CD8-positive, alpha-beta memory T cell (primary cell): ENCODE measurements around the gene ADK. TPM values are rescaled to one million over a fixed set of nuclear protein-coding genes. Genes with fewer than 3 reads are reported as not detected.

Experiments used
- CTCF ChIA-PET: fragments of 350-600 bp; sonication (Branson Sonifier 250); formaldehyde crosslinking; loops from one replicate; lab custom pipeline; 2021; ENCODE audit warnings: antibody characterized with exemption; lab: Charles Lee
- POLR2A ChIA-PET: fragments of 350-600 bp; sonication (Branson Sonifier 250); formaldehyde crosslinking; loops from one replicate; lab custom pipeline; 2021; ENCODE audit warnings: antibody characterized with exemption; lab: Charles Lee
- DNase-seq, 5 donors: peaks; one replicate each; pipeline versions ENCODE4 v3.0.0 to v3.0.0-alpha.2; 2020 to 2022; ENCODE audit warnings: mixed read lengths in 1 of 5
- H3K27ac ChIP-seq: one replicate; pipeline ENCODE4 v1.7.0; 2013; ENCODE audit warnings: low read depth, mild to moderate bottlenecking, low read length, moderate library complexity
- H3K27me3 ChIP-seq: 2 replicates; pipeline ENCODE4 v1.7.0; 2013; ENCODE audit warnings: low read length, mild to moderate bottlenecking; ENCODE audit not compliant: insufficient read depth, poor library complexity, severe bottlenecking
- H3K36me3 ChIP-seq: 2 replicates; pipeline ENCODE4 v1.7.0; 2013; ENCODE audit warnings: mild to moderate bottlenecking, low read length, moderate library complexity; ENCODE audit not compliant: insufficient read depth
- H3K4me1 ChIP-seq: 2 replicates; pipeline ENCODE4 v1.7.0; 2013; ENCODE audit warnings: mild to moderate bottlenecking, low read length, moderate library complexity; ENCODE audit not compliant: insufficient read depth
- H3K4me3 ChIP-seq: 2 replicates; pipeline ENCODE4 v1.7.0; 2013; ENCODE audit warnings: mild to moderate bottlenecking, low read length
- H3K9me3 ChIP-seq: 2 replicates; pipeline ENCODE4 v1.7.0; 2013; ENCODE audit warnings: mild to moderate bottlenecking, low read length
- H3K27ac Mint-ChIP-seq, 8 donors: one replicate each; pipeline ENCODE4 v1.8.0; 2020 to 2021; ENCODE audit warnings: mixed read lengths in 8 of 8, mild to moderate bottlenecking in 6 of 8, inconsistent platforms in 3 of 8, moderate library complexity in 3 of 8
- H3K27me3 Mint-ChIP-seq, 2 donors: one replicate each; pipeline ENCODE4 v1.8.0; 2020 to 2021; ENCODE audit warnings: mixed read lengths in 2 of 2, mild to moderate bottlenecking in 1 of 2, moderate library complexity in 1 of 2
- H3K36me3 Mint-ChIP-seq, 3 donors: one replicate each; pipeline ENCODE4 v1.8.0; 2020 to 2021; ENCODE audit warnings: mixed read lengths in 3 of 3, inconsistent platforms in 1 of 3, mild to moderate bottlenecking in 1 of 3
- H3K4me1 Mint-ChIP-seq, 3 donors: one replicate each; pipeline ENCODE4 v1.8.0; 2020 to 2021; ENCODE audit warnings: mixed read lengths in 3 of 3, inconsistent platforms in 1 of 3, mild to moderate bottlenecking in 1 of 3
- H3K4me3 Mint-ChIP-seq, 7 donors: one replicate each; pipeline ENCODE4 v1.8.0; 2020 to 2021; ENCODE audit warnings: mixed read lengths in 7 of 7, mild to moderate bottlenecking in 6 of 7, moderate library complexity in 4 of 7, inconsistent platforms in 2 of 7
- H3K9me3 Mint-ChIP-seq, 5 donors: one replicate each; pipeline ENCODE4 v1.8.0; 2020 to 2022; ENCODE audit warnings: mixed read lengths in 5 of 5, mild to moderate bottlenecking in 3 of 5, moderate library complexity in 2 of 5, inconsistent platforms in 1 of 5
- polyA plus RNA-seq: library from polyadenylated mRNA; unstranded; fragments of 300-500 nt; fragmentation: Illumina TruSeq; gene quantifications from one replicate; pipeline ENCODE4 v1.2.3, GENCODE V29; 2021
- total RNA-seq, 2 experiments: library from RNA; stranded (reverse); gene quantifications; one replicate each; pipeline ENCODE4 v1.2.3, GENCODE V29; 2021

ADK gene
- total and polyA plus RNA-seq, 3 experiments from 2014 or later: 54.1 to 65.1 (median 64.4) TPM

DNA sequence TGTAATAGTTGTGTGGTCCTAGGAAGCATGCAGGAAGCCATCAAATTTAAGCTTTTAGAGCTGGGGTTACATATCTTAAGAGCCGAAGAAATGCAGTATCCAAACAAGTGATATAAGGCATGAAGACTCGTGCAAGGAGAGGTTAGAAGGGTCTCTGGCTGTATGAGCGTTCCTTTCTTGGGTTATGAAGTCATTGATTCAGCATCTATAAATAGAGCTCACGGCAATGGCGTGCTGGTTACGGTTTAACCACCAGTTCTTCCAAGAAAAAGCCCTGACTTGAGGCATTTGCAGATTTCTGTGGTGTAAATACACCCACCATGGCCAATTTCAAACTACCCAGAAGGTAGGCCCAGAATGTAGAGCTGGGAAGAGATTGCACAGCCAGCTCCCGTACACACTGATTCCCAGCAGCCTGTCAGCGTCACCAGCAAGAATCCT lies 603.4 kb downstream of the ADK start:
- H3K27me3 Mint-ChIP-seq: peaks cover 0 to 5% of the 10 kb centered on the region in 2 donors
- no peaks in the 10 kb centered on the region for H3K9me3 Mint-ChIP-seq
- Histone ChIP-seq H3K36me3 (no peaks in the 10 kb centered on the region), H3K4me1 (no peaks in the 10 kb centered on the region), H3K27ac (no peak overlapping the region), H3K27me3 (no peaks in the 10 kb centered on the region), H3K9me3 (no peaks in the 10 kb centered on the region), H3K4me3 (no peak overlapping the region)
- H3K27ac Mint-ChIP-seq: no peak overlapping the region
- no peaks in the 10 kb centered on the region for H3K36me3 Mint-ChIP-seq
- DNase-seq: no peak
- no peak overlapping the region for H3K4me3 Mint-ChIP-seq
- peaks cover 9 to 12% (median 12%) of the 10 kb centered on the region in 3 donors for H3K4me1 Mint-ChIP-seq
- ChIA-PET POLR2A (no interaction called here), CTCF (no interaction called here)

DNA sequence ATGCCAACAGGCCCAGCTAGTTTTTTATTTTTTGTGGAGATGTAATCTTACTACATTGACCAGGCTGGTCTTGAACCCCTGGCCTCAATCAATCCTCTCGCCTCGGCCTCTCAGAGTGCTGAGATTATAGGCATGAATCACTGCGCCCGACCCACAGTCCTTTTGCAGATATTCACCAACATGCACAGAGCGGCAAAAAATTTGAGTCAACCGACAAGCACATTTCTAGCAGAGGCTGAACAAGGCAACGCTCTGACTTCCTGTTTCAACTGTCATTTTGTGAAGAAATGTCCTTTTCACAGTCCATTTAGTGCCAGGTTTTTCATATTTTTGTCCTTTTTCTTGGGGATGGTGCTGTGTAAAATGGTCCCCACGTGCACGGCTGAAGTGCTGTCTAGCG lies 604.3 kb downstream of the ADK start:
- Histone ChIP-seq H3K9me3 (no peaks in the 10 kb centered on the region), H3K27ac (no peak overlapping the region), H3K36me3 (no peaks in the 10 kb centered on the region), H3K27me3 (no peaks in the 10 kb centered on the region), H3K4me1 (no peaks in the 10 kb centered on the region), H3K4me3 (no peak overlapping the region)
- Mint-ChIP-seq H3K27ac (no peak overlapping the region), H3K27me3 (peaks cover 0 to 6% of the 10 kb centered on the region in 2 donors), H3K36me3 (no peaks in the 10 kb centered on the region), H3K4me3 (no peak overlapping the region), H3K4me1 (peaks cover 9 to 12% (median 12%) of the 10 kb centered on the region in 3 donors), H3K9me3 (no peaks in the 10 kb centered on the region)
- CTCF ChIA-PET: no interaction called here
- no peak for DNase-seq
- POLR2A ChIA-PET: no interaction called here

Other genes starting within 250 kb of the ADK start
- gene PLAU, start 240.1 kb upstream of the ADK start, total RNA-seq: 1 to 10 TPM; 1.2 to 1.6 TPM
- not detected for gene PLAU, start 240.1 kb upstream of the ADK start, polyA plus RNA-seq
- 10 to 100 TPM; 30.6 to 31.2 TPM for gene VCL, start 153.1 kb upstream of the ADK start, total RNA-seq
- 43.7 TPM for gene VCL, start 153.1 kb upstream of the ADK start, polyA plus RNA-seq
- 10 to 100 TPM; 59.7 to 62.1 TPM for gene AP3M1, start 393 bp upstream of the ADK start, total RNA-seq
- 34.5 TPM for gene AP3M1, start 393 bp upstream of the ADK start, polyA plus RNA-seq